ENCODE measurements around the gene IFNL2. TPM values are rescaled to one million over a fixed set of nuclear protein-coding genes. Genes with fewer than 3 reads are reported as not detected.
"Not testable (repeated sequence)": the region's sequence is repeated elsewhere in the genome, so short reads cannot be mapped to it uniquely, and the experiment has no call there.

The IFNL2 gene
- total RNA-seq, 1 experiment from 2014 or later, result not detected

- no peak for DNase-seq (ENCODE audit: low spot score)
Measured at GRCh38 chr19:39253374-39254149, 14.6 kb upstream of the IFNL2 start.

GRCh38 chr19:39254531-39255345 is 13.5 kb upstream of the IFNL2 start:
- DNase-seq (ENCODE audit: low spot score), result no peak

GRCh38 chr19:39257227-39257626 is 11.0 kb upstream of the IFNL2 start:
- no peak for DNase-seq (ENCODE audit: low spot score)

- DNase-seq (ENCODE audit: low spot score), result no peak
Measured at GRCh38 chr19:39261704-39262103, 6.5 kb upstream of the IFNL2 start.

GRCh38 chr19:39262496-39262895 is 5.7 kb upstream of the IFNL2 start:
- no peak for DNase-seq (ENCODE audit: low spot score)

- no peak for DNase-seq (ENCODE audit: low spot score)
Measured at GRCh38 chr19:39263912-39264305, 4.3 kb upstream of the IFNL2 start.

GRCh38 chr19:39264306-39265290 is 3.6 kb upstream of the IFNL2 start:
- DNase-seq (ENCODE audit: low spot score), result no peak

- DNase-seq (ENCODE audit: low spot score), result no peak
Measured at GRCh38 chr19:39265321-39265916, 2.8 kb upstream of the IFNL2 start.

- not testable (repeated sequence) for DNase-seq (ENCODE audit: low spot score)
Measured at GRCh38 chr19:39268531-39269223, 481 bp downstream of the IFNL2 start.

GRCh38 chr19:39269369-39269768 is 1.2 kb downstream of the IFNL2 start:
- DNase-seq (ENCODE audit: low spot score), result not testable (repeated sequence)

GRCh38 chr19:39270036-39270871 is 2.1 kb downstream of the IFNL2 start:
- no peak for DNase-seq (ENCODE audit: low spot score)

- DNase-seq (ENCODE audit: low spot score), result not testable (repeated sequence)
Measured at GRCh38 chr19:39273859-39274258, 5.7 kb downstream of the IFNL2 start.

- DNase-seq (ENCODE audit: low spot score), result no peak
Measured at GRCh38 chr19:39275578-39275977, 7.4 kb downstream of the IFNL2 start.

- DNase-seq (ENCODE audit: low spot score), result no peak
Measured at GRCh38 chr19:39276740-39277139, 8.5 kb downstream of the IFNL2 start.

GRCh38 chr19:39277598-39277997 is 9.4 kb downstream of the IFNL2 start:
- DNase-seq (ENCODE audit: low spot score), result no peak

GRCh38 chr19:39282021-39282420 is 13.8 kb downstream of the IFNL2 start:
- no peak for DNase-seq (ENCODE audit: low spot score)

GRCh38 chr19:39284032-39284431 is 15.8 kb downstream of the IFNL2 start:
- DNase-seq (ENCODE audit: low spot score), result no peak

- DNase-seq (ENCODE audit: low spot score), result no peak
Measured at GRCh38 chr19:39293394-39293793, 25.2 kb downstream of the IFNL2 start.

- no peak for DNase-seq (ENCODE audit: low spot score)
Measured at GRCh38 chr19:39296055-39296645, 28.0 kb downstream of the IFNL2 start, which contains the start of gene IFNL1. Gene IFNL1 (plus strand): TSS chr19:39296407. CDS start chr19:39296422, 15 bp downstream.
